NOMO-1 treated with dmso at 0.1 percent for 144 hours (cell line): ENCODE results near the gene UIMC1.
A peak's percentile ranks its signal among the peaks of the same experiment; 100 is the strongest.

Source experiments
- DNase-seq: peaks from one replicate; lab custom pipeline; 2025; ENCODE audit not compliant: unreplicated experiment; lab: John Stamatoyannopoulos, UW

The UIMC1 gene

DNA sequence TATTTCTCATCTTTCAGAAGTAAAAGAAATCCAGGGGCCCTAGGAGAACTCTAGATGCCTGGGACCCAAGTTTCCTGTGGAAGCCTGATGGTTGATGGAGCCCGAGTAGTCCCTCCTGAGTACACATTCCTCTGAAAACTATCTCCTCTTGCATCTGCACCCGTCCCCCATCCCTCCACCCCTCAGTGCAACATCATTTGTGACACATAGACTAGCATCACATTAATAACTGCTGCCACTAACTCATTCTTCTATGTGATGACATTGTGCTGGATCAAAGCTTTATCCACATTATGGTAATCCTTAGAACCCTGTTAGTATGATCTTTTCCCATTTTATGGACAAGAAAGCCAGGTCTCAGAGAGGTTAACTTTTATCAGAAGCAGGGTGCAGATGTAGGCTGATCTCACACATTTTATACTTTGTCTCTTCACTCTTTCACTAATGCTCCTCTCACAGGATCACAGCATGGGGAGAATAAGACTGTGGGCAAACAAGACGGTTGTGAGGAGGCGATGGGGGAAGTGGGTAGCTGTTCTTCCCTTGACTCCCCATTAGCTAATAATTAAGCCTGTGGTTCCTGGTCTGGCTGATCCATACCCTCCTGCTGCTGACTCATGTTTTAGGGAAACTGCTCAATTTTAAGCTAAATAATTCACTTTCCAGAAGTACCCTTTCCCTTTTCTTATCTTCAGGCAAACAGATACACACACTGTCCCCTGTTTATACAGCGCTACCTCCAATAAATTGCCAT, 103.5 kb downstream of the UIMC1 start:
- DNase-seq = no peak

DNA sequence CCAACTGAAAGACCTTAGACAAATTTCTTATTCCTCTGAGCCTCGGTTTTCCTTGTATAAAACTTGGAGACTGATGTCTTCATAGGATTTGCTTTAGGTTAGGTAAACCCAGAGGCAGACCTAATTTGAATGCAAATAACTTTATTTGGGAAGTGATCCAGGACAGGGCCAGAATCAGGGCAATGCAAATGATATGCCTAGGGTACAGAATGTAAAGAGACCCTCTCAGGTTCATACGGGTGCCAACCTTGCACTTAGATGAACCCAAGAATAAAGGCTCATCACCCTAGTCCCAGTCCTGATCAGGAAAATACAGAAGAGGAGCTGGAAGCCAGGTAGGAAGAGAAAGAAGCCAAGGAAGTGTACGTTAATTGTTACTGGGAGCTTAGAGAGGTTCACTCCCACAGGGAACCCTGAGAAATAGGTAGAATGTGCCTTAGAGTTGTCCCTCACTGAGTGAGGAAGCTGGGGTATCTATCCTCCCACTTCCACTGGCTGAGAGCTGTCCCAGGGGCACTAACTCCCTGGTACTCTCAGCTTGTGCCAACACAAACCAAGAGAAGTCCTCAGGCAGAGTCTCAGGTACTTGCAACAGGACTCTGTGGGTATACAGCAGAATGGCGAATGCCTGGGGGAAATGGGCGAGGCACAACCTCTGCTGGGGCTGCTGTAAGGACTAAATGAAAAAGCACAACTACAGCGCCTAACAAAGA, 104.3 kb downstream of the UIMC1 start:
- no peak for DNase-seq

DNA sequence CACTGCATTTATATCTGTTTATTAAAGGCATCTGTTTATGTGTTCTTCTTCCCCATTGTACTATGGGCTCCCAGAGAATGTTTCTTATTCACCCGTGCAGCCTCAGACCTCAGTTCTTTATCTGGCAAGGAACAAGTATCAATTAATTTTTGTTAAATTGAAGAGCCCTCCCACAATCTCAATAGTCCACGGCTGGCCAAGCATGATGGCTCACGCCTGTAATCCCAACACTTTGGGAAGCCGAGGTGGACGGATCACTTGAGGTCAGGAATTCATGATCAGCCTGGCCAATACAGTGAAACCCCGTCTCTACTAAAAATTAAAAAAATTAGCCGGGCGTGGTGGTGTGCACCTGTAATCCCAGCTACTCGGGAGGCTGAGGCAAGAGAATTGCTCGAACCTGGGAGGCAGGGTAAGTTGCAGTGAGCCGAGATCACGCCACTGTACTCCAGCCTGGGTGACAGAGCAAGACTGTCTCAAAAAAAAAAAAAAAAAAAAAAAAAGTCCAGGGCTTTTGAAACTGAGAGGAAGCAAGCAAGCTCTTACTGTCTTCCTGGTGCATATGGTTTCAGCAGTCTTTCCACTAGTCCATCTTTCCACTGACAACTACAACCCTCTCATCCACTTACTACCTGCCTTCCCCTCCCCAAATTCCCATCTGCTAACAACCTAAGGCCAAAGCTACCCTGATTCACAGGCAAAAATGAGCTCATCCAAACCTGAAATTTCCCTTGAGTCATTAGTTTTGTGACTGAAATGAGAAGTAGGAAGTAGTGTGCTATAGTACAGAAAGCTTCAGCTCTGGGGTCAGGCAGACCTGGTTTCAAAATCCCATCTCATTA, 105.1 kb downstream of the UIMC1 start:
- DNase-seq = peak; percentile 64

DNA sequence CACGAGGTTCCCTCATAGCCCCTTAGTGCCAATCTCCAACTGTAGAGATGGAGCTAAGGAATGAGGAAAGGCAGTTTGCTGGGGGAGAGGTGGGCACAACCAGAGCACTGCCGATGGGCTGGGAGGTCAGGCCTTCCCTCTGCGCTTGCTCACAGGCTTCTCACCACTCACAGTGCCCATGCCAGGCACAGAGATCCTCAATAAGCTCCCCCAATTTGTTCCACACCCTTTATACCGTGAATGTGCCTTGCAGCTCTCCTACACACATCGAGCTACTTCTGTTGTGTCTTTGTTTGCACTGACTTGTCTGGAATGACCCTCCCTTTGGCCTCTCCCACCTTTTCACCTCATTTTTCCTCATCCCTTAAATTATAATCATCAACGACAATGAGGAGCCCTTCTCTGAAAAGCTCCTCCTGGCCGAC, 105.8 kb downstream of the UIMC1 start:
- DNase-seq = no peak

DNA sequence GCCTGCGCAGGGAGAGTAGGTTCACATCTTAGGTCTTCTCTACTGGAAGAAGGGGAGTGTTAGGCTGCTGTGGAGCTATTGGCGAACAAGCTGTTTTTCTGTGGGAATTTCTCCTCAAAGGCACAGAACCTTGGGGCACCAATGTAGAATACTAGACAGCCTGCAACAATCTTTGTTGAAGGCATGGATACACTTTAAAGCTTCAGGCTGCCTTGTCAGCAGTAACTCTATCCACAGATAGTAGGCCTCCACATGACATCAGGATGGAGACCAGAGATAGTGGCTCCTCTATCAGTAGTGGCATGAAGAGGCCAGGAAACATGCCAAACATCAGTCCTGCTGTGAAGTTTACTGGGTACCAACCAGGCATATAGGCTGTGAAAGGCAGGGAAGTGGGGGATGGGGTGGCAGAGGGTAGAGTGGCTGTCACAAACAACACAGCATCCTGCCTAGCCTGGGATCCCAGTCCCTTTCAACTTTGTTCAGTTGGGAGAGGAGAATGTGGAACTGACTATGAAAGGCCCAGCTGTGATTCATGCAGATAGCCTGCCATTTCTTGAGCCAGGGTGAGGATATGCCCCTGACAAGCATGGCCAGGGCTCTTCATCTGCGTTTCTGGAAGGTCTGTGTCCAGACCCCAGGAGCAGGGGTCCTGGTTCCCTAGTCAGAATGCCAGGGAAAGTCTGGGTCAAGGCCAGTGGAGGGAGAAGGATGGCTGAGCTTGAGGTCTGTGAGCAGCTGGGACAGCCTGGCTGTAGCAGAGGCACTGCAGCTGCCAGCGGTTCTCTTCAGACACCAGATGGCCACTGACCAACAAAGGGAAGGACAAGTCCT, 106.4 kb downstream of the UIMC1 start:
- DNase-seq = no peak

DNA sequence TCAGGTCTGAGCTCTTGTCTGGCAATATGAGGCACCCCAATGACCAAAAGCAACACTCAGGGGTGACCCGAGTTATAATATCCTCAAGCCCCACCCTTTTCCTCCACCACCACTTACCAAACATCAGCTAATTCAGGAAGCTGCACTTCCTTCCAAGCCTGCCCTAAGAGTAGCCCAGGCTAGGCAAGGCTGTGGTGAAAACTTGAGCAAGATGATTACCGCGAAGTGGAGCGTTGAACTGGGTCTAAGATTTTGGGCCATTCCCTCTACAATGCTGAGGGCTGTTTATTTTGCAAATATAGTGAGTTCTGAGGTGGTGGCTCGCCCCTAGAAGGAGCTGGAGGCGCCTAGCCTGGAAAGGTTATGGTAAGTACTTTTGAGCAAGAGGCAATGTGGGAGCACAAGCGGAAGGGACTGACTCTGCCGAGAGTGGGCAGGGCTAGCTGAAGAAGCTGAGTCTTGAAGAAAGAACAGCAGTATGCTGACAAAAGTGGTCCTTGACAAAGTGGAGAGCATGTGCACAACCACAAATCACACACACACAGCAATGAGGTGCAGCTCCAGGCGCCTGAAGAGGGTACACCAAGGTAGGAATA, 107.2 kb downstream of the UIMC1 start, which contains the start of gene HK3:
Gene HK3, minus strand, starts transcription at position 51 of the 596 bp plus-strand sequence. CDS start 3,187 bp downstream, outside the sequence.
- peak; percentile 73 for DNase-seq

DNA sequence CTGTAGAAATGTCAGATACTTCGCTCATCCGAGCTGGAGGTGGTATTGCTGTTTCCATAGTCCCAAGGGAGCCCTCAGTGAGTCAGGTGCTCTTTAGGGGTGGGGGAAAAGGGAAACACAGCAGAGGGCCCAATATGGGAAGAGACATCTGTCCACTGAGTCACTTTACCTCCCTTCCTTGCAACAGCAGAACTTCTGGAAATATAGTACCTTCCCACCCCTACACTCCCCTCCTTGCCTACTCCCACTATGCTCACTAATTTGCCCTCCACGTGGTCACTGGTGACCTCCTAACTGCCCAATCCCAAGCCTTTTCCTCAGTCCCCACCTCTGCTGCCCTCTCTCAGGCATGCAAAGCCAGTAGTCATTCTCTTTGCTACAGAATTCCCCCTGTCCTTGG, 109.3 kb downstream of the UIMC1 start:
- no peak for DNase-seq

DNA sequence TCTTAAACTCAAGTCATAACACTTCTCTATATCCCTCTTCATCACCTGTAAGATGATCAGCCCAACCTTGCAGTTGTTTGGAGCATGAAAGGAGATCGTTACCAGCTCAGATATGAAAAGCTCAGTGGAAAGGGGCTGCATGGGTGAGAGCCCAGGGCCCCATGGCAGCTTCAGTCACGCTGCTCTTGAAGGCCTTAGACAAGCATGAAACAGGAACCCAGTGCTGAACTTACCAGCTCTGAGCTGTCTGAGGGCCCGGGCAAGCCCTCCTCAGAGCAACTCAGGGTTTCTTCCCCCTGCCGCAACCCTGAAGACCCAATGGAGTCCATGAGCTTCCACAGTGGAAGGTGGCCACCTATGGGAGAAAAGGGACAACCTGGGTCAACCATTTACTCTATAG, 110.7 kb downstream of the UIMC1 start:
- DNase-seq = no peak

DNA sequence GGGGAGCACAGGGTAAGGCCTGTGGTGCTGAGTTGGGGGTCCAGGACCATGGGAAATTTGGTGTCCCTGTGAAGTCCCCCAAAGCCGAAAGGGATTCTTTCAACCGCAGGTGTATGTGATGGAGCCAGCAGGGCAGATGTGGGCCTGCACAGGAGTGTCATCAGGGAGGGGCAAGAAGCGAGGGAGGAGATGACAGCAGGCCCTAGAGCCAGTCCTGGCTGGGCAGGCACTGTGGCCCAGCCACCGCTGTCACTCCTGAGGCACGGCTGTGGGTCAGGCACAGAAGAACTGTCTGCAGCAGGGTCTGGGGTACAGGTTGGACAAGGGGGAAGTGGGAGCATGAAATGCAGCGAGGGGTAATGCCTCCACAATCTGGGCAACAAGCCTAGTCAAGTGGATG, 112.3 kb downstream of the UIMC1 start:
- no peak for DNase-seq

DNA sequence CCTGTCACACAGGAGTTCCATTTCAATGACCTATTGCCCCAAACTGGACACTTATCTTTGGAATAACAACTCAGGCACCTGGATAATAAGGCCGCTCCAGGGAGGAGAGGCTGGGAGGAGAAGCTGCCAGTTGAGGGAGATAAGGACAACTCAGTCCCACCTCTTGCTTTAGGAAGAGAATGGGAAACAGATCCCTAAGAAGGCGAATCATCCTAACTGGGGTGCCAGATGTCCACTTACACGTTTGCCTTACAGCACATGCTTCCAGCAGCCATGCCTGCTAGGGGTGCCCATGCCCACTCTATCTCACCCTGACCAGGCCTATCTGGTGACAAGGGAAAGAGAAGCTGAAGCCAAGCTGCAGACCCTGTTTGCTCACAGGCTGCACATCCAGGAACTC, 113.9 kb downstream of the UIMC1 start:
- no peak for DNase-seq

DNA sequence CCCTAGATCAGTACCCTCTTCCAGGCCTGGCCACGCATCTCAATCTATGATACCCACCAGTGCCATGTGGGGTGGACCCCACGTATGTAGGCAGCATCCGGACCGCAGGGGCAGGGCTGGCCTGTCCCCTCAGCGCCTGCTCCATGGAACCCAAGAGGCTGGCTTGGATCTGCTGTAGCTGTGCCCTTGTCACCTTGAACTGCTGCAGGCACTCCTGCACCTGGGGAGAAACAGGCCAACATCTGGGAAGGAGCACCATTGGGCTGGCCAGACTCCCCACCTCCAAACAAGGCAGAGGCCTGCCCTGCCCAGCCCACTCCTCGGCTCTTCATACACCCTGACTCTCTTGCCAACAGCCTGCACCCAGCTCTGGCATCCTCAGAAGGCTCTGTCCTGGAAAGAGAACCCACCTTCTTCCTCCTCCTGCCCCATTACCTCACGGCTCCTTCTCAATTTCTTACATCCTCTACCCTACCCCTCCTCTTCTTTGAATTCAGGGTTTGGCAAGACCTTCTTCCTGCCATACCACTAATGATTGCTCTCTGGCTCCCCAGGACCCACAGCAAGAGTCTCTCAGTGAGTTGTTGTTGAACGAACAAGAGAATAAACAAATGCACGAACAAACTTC, 115.1 kb downstream of the UIMC1 start:
- DNase-seq = no peak

DNA sequence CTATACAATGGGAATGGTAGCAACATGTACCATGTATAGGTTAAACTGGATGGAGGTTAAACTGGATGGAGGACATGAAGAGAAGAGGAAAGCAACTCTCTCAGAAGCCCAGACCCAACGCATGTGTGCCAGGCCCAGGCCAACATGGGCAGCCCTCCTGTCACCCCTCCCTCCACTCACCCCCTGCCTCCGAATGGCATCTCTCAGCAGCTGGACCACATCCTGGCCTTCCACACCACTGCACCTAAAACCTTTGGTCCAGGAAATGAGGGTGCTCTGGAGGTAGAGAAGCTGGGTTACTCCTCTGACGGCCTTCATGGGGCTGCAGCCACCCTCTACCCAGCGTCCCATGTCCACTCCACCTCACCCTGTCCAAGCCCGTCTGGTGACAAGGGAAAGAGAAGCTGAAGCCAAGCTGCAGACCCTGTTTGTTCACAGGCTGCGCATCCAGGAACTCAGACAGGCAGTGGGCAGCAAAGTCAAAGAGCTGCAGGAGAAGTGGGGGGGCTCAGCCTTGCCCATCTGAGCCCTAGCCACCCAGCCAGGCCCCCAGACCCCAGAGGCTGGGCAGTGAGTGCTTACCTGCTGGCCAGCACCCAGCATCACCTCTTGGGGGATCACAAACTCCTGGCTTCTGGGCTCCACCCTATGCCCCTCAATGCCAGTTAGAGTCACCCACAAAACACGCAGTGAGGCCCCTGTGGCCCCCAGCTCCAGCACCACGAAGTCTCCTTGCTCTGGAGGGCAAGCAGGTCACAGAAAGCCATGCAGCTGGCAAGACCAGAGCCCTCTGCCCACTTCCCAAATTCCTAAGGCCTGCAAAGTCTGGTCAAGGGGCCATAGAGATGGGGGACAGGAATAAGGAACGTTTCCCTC, 115.9 kb downstream of the UIMC1 start:
- DNase-seq = no peak

DNA sequence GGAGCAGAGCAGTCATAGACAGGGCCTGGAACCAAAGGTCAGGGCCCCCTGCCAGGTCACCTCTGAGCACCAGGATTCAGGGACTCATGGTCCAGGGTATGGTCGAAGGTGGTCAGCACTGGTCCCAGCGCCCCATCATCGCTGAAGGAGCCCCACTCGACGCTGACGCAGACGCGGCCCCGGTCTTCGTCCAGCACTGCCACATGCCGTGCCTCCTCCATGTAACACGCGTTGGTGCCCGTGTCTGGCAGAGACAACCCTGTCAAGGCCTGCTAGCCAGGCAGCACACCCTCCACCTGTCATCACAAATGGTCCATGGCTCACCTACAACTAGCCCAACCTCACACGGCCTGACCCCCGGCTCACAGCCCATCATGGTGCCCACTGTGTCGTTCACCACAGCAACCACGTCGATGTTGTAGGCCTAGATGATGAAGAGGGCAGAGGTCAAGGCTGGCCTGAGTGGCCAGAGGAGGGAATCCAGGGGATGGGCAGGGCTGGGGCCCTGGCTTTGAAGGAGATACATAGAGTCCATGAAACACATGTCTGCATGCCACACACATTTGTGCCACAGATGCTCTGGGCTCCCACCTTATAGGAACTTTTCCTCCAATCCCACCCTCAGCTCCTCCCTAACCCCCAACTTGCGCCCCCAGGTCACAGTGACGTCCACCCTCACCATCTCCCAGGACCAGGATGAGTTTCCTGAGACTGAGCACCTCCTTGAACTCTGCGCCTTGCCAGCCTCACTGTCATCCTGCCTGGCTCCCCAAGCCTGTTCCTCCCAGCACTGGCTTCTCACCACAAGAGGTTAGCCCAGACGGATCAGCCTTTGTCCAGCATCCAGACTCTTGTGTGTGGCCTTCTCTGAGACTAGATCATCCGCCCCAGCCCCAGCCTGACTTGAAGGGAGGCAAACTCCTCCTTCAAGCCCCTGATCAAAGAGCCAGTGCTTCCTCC, 117.0 kb downstream of the UIMC1 start:
- no peak for DNase-seq

DNA sequence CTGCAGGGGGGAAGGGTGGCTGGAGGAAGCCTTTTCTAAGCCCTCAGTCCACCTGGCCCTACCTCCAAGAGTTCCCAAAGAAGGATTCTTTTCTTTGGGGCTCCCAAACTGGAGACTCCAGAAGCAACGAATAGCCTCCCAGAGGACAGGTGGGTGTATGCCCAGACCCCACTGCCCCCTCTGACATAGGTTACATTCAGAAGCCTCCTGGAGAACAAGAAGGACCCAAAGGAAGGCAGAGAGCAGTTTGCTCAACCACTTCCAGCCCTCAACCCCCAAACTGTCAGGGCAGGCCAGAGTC, 117.8 kb downstream of the UIMC1 start:
- DNase-seq = no peak

DNA sequence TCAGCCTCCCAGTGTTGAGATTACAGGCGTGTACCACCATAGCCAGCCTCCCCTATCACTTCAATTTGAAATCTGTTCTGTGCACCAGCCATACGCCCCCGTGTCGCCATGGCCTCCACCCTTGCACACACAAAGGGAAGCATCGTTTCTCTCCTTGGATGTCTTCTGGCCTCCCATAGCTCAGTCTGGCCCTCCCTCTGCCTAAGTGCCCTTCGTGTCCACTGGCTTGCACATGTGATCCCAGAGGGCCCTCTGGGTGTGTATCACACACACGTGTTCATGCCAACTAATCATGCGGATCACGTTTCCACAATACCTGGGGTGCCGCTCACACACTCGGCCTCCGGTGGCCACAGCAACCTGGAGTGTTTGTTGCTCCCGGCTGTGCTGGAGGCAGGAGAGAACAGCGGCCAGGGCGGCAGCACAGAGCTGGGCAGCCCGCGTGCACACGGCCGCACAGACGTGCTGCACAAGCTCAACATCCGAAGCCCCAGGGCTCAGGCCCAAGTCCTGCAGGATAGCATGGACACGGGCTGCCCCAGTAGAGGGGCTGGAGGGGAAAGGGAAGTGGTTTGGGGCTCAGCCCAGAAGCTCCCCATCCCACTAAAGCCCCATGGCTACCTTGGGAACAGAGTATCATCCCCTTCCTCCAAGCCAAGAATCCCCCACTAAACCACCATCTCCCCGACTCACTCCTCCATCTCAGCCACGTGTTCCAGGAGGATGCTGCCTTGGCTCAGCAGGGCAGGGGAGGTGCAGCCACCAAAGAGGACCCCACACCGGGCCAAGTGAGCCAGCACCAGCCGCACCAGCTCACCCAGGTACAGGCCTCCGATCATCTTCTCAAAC, 118.3 kb downstream of the UIMC1 start:
- no peak for DNase-seq

DNA sequence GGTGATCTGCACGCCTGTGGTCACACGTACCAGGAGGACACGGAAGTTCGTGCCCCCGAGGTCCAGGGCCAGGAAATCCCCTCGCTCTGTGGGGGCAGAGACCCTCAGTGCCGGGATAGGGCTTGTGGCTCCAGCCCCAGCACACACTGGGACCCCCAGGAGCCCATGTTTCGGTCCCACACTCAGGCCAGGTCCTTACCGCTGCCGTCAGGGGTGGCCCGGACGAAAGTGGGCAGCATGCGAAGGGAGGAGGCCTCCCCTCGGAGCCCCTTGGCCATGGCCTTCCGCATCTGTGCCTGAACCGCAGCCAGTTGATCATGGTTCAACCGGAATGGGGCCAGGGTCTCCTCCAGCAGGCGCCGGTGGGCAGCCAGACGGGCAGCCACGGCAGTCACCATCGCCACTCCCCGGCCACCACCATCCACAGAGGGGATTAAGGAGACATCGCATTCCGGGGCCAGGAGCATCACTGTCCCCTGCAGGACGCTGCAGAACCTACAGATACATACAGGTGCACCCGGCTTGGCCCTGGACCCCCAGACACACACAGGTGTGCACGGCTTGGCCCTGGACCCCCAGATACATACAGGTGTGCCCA, 119.2 kb downstream of the UIMC1 start:
- no peak for DNase-seq
